ENCODE results near the gene GLCE.

The GLCE gene

GRCh38 chr15:69160141-69160993, at the start of gene GLCE:
Gene GLCE, plus strand, starts transcription at chr15:69160635. Its CDS starts 95,172 bp downstream, at chr15:69255807.
- peak; percentile 81 to 83 for DNase-seq (ENCODE audit: low read depth in 2 of 2)

DNA sequence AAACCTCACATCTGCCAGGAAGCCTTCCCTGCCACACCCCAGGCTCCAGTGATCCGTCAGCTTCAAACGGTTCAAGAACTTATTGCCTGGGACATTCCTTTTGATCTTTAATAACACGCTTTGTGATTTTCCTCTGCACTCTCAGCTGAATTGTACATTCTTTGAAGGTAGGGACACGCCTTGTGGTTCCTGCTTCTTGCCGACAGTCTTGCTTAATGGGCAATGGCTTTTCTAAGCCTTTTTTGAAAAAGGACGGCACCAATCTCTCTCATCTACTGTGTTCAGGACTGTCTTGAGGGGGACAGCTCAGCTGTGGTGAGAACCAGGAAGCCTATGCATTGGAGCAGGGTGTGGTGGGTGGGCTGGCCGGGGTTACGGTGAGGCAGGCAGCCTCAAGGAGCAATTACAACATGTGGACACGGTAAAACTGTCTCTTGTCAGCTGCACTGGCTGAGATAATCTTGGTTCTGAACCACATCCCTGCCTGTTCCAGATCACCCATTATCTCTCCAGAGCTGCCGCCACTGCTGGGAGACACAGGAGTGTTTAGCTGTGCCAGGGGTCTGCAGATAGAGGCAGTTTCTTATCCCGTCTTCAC, 46.0 kb upstream of the GLCE start:
- no peak for DNase-seq (ENCODE audit: low read depth in 2 of 2)

- DNase-seq (ENCODE audit: low read depth in 2 of 2), result no peak
Measured at GRCh38 chr15:69115031-69115430, 45.4 kb upstream of the GLCE start.

DNA sequence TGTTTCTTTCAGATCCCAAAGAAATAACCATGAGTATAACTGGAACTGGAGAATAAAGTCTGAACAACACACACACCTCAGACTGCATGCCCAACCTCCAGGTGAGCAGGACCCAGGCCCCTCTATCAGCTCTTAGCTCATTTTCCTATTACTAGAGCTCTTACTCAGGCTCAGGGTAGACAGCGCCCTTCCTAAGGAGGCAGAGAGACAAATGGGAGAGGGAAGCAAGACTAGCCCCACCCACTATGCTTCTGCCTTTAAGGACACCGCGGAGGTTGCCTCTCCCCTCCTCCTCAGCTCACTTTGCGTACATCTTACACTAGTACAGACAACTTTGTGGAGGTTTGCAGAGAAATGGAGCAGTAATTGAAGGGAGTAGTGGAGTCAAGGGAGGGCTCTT, 44.0 kb upstream of the GLCE start:
- DNase-seq (ENCODE audit: low read depth in 2 of 2), result no peak

- DNase-seq (ENCODE audit: low read depth in 2 of 2), result no peak
Measured at GRCh38 chr15:69117431-69117871, 43.0 kb upstream of the GLCE start.

DNA sequence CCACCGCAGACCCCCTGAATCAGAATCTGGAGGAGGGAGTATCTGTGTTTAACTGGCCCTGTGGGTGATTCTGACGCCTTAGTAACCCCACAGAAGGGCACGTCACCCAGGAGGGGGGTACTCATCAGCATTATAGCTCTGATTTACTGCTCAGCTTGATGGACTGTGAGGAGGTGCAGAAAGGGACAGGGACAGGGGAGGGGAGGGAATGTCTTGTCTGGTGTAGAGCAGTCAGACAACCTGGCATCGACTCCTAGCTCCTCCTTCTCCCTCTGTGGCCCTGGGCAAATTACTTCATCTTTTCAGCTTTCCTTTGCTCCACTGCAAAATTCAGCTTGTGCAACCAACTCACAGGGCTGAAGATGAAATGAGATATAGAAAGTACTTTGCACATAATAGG, 42.3 kb upstream of the GLCE start:
- DNase-seq (ENCODE audit: low read depth in 2 of 2), result no peak

DNA sequence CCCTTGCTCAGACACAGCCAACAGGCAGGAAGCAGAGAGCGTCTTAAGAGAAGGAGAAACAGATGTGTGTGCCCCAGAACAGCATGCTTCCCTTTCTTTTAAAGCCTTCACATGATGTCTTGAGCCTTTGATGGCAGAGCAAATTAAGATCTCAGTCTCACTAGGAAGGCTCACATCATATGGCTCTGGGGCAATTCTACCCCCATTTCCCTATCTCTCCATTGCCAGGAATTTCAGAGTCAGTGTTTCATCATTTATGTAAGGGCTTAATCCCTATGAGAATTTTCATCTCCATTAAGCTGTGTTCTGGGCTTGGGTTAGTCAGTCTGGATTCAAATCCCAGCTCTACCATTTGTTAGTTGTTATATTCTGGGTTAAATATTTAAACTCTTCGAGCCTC, 41.4 kb upstream of the GLCE start:
- no peak for DNase-seq (ENCODE audit: low read depth in 2 of 2)

GRCh38 chr15:69119683-69120395, 40.6 kb upstream of the GLCE start:
- no peak for DNase-seq (ENCODE audit: low read depth in 2 of 2)

DNA sequence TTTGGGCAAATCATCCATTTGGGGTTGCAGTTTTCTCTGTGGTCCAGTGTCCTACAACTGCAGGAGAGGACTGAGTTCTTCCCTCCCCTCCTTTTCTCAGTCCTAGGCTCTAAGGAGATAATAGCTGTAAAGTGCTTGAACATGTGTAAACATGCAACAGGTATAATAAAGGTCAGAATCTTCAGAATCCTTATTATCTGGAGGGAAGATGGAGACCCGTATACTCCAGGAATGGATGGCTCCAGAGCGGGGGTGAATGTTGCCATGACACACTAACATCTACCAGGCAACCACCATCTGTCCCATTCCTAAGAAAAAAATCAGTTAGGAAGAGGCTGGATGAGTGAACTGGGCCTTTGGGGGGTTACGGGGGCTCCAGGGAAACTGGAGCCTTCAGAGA, 39.7 kb upstream of the GLCE start:
- no peak for DNase-seq (ENCODE audit: low read depth in 2 of 2)

GRCh38 chr15:69121198-69121828, 39.1 kb upstream of the GLCE start:
- DNase-seq (ENCODE audit: low read depth in 2 of 2), result no peak

DNA sequence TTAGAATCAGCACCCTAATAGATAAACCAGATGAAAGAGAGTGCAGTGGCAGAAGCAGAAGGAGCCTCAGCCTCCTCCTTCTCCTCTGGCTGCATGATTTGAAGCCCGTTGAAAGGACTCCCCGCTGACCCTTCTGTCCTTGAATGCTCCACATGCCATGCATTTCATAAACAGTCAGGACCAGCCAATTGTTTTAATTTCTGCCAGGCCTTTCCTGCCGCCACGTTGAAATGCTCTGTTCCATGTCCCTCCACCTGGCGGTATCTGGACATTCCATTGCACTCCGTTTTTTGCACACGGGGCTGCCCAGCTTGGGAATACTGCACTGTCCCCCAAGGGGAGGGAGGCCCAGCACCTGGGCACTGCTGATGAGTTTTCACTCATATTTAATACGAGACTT, 35.2 kb upstream of the GLCE start:
- no peak for DNase-seq (ENCODE audit: low read depth in 2 of 2)

GRCh38 chr15:69126054-69126469, 34.4 kb upstream of the GLCE start:
- DNase-seq (ENCODE audit: low read depth in 2 of 2), result no peak

GRCh38 chr15:69127306-69127705, 33.1 kb upstream of the GLCE start:
- DNase-seq (ENCODE audit: low read depth in 2 of 2), result no peak

GRCh38 chr15:69128667-69129311, 31.6 kb upstream of the GLCE start:
- DNase-seq (ENCODE audit: low read depth in 2 of 2), result no peak

DNA sequence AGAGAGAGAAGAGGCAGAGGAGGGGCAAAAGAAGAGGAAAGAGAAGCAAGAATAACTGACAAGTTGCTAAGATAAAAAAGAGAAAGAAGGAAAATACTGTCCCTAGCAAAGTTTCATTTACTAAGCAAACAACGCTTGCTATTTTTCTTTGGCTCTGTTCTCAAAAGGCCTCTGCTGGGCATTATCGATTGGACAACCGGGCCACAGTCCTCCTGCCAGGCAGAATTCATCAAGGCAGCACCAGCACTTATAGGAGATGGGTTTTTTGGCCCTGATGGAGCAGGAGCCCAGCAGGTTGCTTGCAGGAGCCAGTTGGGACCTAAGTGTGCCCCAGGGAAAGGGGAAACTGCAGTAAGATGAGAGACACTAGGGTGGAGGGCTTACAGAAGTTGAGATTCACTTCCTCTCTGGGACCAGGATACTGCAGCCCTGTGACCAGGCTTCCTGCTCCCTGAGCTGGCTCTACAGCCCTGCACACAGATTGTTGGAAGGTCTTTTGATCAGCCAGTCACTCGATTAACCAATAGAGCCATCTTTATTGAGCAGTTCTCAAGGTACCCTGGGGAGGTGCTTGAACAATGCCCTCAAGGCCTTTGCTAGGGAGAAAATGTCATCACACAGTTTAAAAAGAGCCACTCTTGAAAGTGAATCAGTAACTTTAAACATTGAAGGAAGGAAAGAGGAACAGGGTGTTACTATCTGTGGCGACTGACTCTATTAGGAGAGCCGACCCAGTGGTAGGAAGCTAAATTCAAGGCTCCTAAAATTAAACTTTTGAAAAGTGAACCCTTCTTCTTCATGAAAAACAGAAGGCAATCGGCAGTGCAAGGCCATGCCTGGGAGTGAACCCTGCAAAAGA, 28.8 kb upstream of the GLCE start:
- no peak for DNase-seq (ENCODE audit: low read depth in 2 of 2)

DNA sequence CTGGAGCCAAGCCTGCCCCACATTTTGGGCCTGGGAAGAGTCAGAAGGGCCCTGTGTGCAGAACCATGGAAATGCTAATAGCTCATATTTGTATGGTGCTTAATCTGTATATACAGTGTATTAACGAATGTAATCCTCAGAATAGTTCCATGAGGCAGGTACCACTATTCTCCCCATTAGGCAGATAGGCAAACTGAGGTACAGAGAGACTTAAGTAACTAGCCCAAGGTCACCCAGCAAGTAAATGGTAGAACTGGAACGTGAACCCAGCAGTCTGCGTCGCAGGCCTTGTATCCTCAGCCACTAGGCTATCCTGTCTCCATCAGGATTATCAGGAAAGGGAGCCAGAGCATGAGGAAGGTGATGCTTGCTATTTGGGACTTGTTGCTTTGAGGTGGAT, 28.0 kb upstream of the GLCE start:
- DNase-seq (ENCODE audit: low read depth in 2 of 2), result no peak

DNA sequence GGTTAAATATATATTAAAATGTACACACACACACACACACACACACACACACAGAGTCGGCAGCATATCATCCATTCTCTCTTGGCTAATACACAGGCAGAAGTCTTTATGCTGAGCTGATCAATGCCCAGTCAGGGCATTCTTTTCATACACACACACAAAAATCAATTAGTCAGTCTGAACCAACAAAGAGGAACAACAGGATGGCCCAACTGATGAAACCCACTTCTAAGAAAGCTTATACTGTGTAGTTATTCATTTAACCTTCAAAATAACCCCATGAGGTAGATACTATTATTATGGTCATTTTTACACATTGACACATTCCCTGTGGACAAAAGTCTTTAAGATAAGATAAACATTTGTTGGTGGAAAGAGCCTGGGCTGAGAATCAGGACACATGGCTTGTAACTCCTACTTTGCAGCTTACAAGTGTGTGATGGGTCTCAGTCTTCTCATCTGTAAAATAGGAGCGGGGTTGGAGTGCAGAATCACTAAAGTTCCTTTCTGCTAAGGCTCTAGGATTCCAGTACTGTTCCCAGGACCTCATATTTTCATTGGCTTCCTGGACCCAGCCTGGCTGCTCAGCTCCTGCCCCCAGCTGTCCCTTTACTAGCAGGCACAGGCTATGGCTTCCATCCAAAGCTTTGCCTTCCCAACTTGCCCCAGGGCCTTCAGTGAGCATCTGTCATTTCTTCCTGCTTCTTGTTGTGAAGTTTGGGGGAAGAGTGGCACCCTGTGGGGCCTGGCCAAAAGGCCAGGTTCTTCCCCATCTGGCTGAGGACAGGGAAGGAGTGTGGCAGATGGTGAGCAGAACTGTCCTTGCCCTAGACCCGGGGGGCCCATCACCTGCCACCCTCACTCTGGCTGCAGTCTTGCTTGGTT, 27.2 kb upstream of the GLCE start:
- no peak for DNase-seq (ENCODE audit: low read depth in 2 of 2)

DNA sequence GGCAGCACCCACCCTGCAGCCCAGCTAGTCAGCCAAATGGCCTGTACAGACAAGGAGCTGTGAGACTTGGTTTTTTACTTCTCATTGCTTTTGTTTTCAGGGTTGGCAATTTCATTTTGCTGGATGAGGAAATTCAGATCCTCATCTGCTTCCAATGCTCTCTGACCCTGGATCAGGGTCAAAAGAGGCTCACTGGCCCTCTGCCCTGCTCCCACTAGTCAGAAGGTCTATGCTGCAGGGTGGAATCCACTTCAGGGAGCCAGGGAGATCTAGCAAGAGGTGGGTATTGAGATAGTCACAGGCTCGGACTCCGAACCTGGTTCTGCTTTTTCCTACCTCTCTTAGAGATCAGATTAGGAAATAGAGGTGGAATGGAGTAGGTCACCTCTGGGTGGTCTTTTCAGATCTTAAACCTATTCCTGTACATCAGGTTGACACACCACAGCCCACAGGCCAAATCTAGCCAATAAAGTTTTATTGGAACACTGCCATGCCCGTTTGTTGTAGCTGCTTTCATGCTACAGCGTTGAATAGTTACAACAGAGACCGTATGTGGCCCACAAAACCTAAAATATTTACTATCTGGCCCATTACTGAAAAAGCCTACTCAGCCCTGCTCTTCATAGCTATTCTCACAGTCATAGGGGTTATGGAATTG, 26.4 kb upstream of the GLCE start:
- no peak for DNase-seq (ENCODE audit: low read depth in 2 of 2)

DNA sequence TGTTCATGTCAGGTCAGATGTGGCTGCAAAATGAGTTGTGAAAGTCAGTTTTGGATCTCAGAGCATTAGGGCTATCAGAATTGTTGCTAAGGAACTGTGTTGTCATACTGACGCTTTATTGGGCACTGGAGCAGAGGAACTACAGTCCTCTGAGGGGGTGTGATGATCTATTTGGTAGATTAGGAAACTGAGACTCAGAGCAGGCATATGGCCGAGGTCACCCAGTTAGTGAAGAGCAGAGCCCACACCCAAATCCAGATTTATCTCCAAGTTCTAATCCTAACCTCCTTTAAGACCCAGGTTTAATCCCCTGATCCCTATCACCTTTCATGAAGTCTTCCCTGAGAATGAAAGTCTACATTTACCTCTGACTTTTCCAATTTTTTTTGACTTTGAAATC, 25.6 kb upstream of the GLCE start:
- DNase-seq (ENCODE audit: low read depth in 2 of 2), result no peak

Measured in stimulated activated CD8-positive, alpha-beta memory T cell treated with anti-CD3 and anti-CD28 coated beads, Interleukin-15, amount 100 ng/mL, for 4 hours (primary cell).